NT2/D1 (cell line): ENCODE measurements around the gene ZNF692.

ENCODE experiments used
- SUZ12 ChIP-seq: IDR thresholded peaks from 2 replicates; pipeline ENCODE4 v1.6.1; 2011; ENCODE audit not compliant: insufficient read length, insufficient read depth; ENCODE audit errors: extremely low read depth
- YY1 ChIP-seq: IDR thresholded peaks from 2 replicates; pipeline ENCODE4 v1.6.1; 2011; ENCODE audit not compliant: insufficient read length, insufficient read depth
- ZNF274 ChIP-seq: IDR thresholded peaks from 2 replicates; pipeline ENCODE4 v1.6.1; 2011; ENCODE audit warnings: mild to moderate bottlenecking, low read depth, low read length

GRCh38 chr1:248823517-248824001, 35.3 kb downstream of the ZNF692 start:
- TF ChIP-seq YY1 (no peak), ZNF274 (no peak), SUZ12 (no peak)
